ENCODE results near the gene CLEC3B.

GRCh38 chr3:45054196-45054857 lies 28.2 kb downstream of the CLEC3B start:
- TF ChIP-seq, protein P1, sequence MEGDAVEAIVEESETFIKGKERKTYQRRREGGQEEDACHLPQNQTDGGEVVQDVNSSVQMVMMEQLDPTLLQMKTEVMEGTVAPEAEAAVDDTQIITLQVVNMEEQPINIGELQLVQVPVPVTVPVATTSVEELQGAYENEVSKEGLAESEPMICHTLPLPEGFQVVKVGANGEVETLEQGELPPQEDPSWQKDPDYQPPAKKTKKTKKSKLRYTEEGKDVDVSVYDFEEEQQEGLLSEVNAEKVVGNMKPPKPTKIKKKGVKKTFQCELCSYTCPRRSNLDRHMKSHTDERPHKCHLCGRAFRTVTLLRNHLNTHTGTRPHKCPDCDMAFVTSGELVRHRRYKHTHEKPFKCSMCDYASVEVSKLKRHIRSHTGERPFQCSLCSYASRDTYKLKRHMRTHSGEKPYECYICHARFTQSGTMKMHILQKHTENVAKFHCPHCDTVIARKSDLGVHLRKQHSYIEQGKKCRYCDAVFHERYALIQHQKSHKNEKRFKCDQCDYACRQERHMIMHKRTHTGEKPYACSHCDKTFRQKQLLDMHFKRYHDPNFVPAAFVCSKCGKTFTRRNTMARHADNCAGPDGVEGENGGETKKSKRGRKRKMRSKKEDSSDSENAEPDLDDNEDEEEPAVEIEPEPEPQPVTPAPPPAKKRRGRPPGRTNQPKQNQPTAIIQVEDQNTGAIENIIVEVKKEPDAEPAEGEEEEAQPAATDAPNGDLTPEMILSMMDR (conservative IDR thresholded peaks at IDR 0.05), result no peak
- TF ChIP-seq EZH2 (IDR thresholded peaks at IDR 0.05; ENCODE audit: low read depth), result no peak

Measured in PC-9 (cell line).